ENCODE results near the gene ELOB.

- TF ChIP-seq CTCF (conservative IDR thresholded peaks at IDR 0.05) (no peak), ZFX (IDR thresholded peaks at IDR 0.05) (0 out of 2 replicates have a peak, but pooled peaks have one; percentile 22)
Observed at GRCh38 chr16:2777231-2777902, at the start of gene ELOB.
